GM12878 (cell line): ENCODE data around the gene CSK. TPM values are rescaled to one million over a fixed set of nuclear protein-coding genes. Genes with fewer than 3 reads are reported as not detected.
A peak's percentile ranks its signal among the peaks of the same experiment; 100 is the strongest.

Source experiments
- ATAC-seq: fragments of 200-7000 bp; cut with Tn5 transposase; 3 replicates; pipeline ENCODE4 v1.9.1; 2020; ENCODE audit warnings: mild to moderate bottlenecking, moderate library complexity
- BruUV-seq: library from RNA; stranded (reverse); fragments of 400-500 nt; replicated peaks from 2 replicates; lab custom pipeline; 2021; lab: Mats Ljungman, UMichigan
- CTCF ChIA-PET: fragments of 300-600 bp; sonication (Branson Sonifier 250); formaldehyde crosslinking; extraction: SDS; loops from one replicate; lab custom pipeline; 2021; ENCODE audit warnings: inconsistent platforms; lab: Yijun Ruan, JAX
- POLR2A ChIA-PET: fragments of 350-600 bp; formaldehyde crosslinking; extraction: SDS; loops from one replicate; lab custom pipeline; 2021; ENCODE audit warnings: inconsistent platforms; lab: Charles Lee
- RAD21 ChIA-PET: fragments of 300-600 bp; sonication (Branson Sonifier 250); formaldehyde crosslinking; loops from one replicate; lab custom pipeline; 2023; ENCODE audit warnings: antibody characterized with exemption; ENCODE audit not compliant: unreplicated experiment; lab: Charles Lee
- SMC1A ChIA-PET: fragments of 300-600 bp; sonication (Branson Sonifier 250); formaldehyde crosslinking; loops from one replicate; lab custom pipeline; 2023; ENCODE audit not compliant: unreplicated experiment, uncharacterized antibody; lab: Charles Lee
- DNase-seq: peaks from one replicate; pipeline ENCODE4 v3.0.0-alpha.2; 2011; ENCODE audit warnings: low read depth, low spot score
- FAIRE-seq: peaks from 3 replicates; lab custom pipeline; 2011; peaks lifted over from hg19 to GRCh38; lab: Jason Lieb, UNC
- H2AFZ ChIP-seq: 2 replicates; pipeline ENCODE4 v1.6.0; 2011; ENCODE audit warnings: low read depth, low read length, control low read depth; ENCODE audit not compliant: control insufficient read depth
- H3K27ac ChIP-seq: 2 replicates; pipeline ENCODE4 v1.5.1; 2011; ENCODE audit warnings: control low read depth; ENCODE audit not compliant: control insufficient read depth, insufficient read depth
- H3K27me3 ChIP-seq, 2 experiments: replicated peaks in 1 of 2; 2 replicates each; pipeline versions ENCODE4 v1.6.0 to v1.6.1; 2011; ENCODE audit warnings: low read length in 1 of 2; ENCODE audit not compliant: control insufficient read depth in 2 of 2, insufficient read depth in 2 of 2
- H3K36me3 ChIP-seq, 2 experiments: 2 replicates each; pipeline ENCODE4 v1.5.1; 2011; ENCODE audit warnings: low read length in 1 of 2; ENCODE audit not compliant: control insufficient read depth in 2 of 2, insufficient read depth in 2 of 2
- H3K4me1 ChIP-seq: 2 replicates; pipeline ENCODE4 v1.6.1; 2011; ENCODE audit warnings: mild to moderate bottlenecking, low read length, moderate library complexity, mixed read lengths; ENCODE audit not compliant: control insufficient read depth, insufficient read depth
- H3K4me2 ChIP-seq: 2 replicates; pipeline ENCODE4 v1.6.0; 2011; ENCODE audit warnings: control low read depth; ENCODE audit not compliant: control insufficient read depth, insufficient read depth
- H3K4me3 ChIP-seq: fragments of 200-600 bp; sonication (generic); 2 replicates; pipeline ENCODE4 v1.5.1; 2016
- H3K79me2 ChIP-seq: 2 replicates; pipeline ENCODE4 v1.6.0; 2011; ENCODE audit warnings: low read length; ENCODE audit not compliant: control insufficient read depth, insufficient read depth
- H3K9ac ChIP-seq: 2 replicates; pipeline ENCODE4 v1.8.0; 2011; ENCODE audit warnings: low read length, control low read depth, mixed read lengths; ENCODE audit not compliant: control insufficient read depth, insufficient read depth
- H3K9me3 ChIP-seq: replicated peaks from 3 replicates; pipeline ENCODE4 v1.5.1; 2011; ENCODE audit warnings: mild to moderate bottlenecking, low read length; ENCODE audit not compliant: control insufficient read depth, insufficient read depth
- H4K20me1 ChIP-seq: 2 replicates; pipeline ENCODE4 v1.6.0; 2011; ENCODE audit not compliant: control insufficient read depth, insufficient read depth
- CBFB ChIP-seq: IDR thresholded peaks from 2 replicates; pipeline ENCODE4 v1.6.1; 2016; ENCODE audit warnings: antibody characterized with exemption, low read depth
- FOS ChIP-seq: IDR thresholded peaks from 3 replicates; pipeline ENCODE4 v1.6.1; 2011; ENCODE audit warnings: borderline replicate concordance; ENCODE audit not compliant: insufficient read length; ENCODE audit errors: extremely low read depth
- GABPA ChIP-seq: IDR thresholded peaks from 2 replicates; pipeline ENCODE4 v1.6.1; 2014; ENCODE audit warnings: antibody characterized with exemption, low read depth, mild to moderate bottlenecking, inconsistent platforms
- HDAC2 ChIP-seq: fragments of 200-600 bp; sonication (generic); IDR thresholded peaks from 2 replicates; pipeline ENCODE4 v1.6.1; 2017
- NBN ChIP-seq: fragments of 450-650 bp; IDR thresholded peaks from 2 replicates; pipeline ENCODE4 v1.6.1; 2016
- NFYB ChIP-seq: IDR thresholded peaks from 2 replicates; pipeline ENCODE4 v1.6.1; 2011; ENCODE audit warnings: low read depth, mild to moderate bottlenecking, low read length, improper control_type of control experiment, moderate library complexity; ENCODE audit not compliant: insufficient read depth
- PML ChIP-seq: IDR thresholded peaks from 2 replicates; pipeline ENCODE4 v1.6.1; 2012; ENCODE audit warnings: low read length, inconsistent platforms
- POLR2AphosphoS2 ChIP-seq: IDR thresholded peaks from 2 replicates; pipeline ENCODE4 v1.6.1; 2011; ENCODE audit warnings: low read depth, mild to moderate bottlenecking, low read length, improper control_type of control experiment, moderate library complexity
- RB1 ChIP-seq: fragments of 450-650 bp; formaldehyde crosslinking; IDR thresholded peaks from 2 replicates; pipeline ENCODE4 v1.6.1; 2017; ENCODE audit warnings: mild to moderate bottlenecking, borderline replicate concordance
- SPI1 ChIP-seq: IDR thresholded peaks from 2 replicates; pipeline ENCODE4 v1.6.1; 2011; ENCODE audit warnings: low read depth, mild to moderate bottlenecking, low read length, moderate library complexity, borderline replicate concordance; ENCODE audit not compliant: insufficient read depth
- TCF7 ChIP-seq: IDR thresholded peaks from 2 replicates; pipeline ENCODE4 v1.6.1; 2014; ENCODE audit warnings: antibody characterized with exemption, borderline replicate concordance
- YBX1 ChIP-seq: fragments of 450-650 bp; IDR thresholded peaks from 2 replicates; pipeline ENCODE4 v1.6.1; 2016; ENCODE audit warnings: antibody characterized with exemption
- YY1 ChIP-seq: IDR thresholded peaks from 2 replicates; pipeline ENCODE4 v1.6.1; 2011; ENCODE audit warnings: low read depth, mild to moderate bottlenecking, low read length
- ZNF207 ChIP-seq: fragments of 450-650 bp; IDR thresholded peaks from 2 replicates; pipeline ENCODE4 v1.6.1; 2014; ENCODE audit warnings: antibody characterized with exemption, mild to moderate bottlenecking, borderline replicate concordance
- WGBS: methylation state at CpG from one replicate; pipeline ENCODE4 v1.1.6; 2016; ENCODE audit warnings: low lambda C conversion rate; ENCODE audit not compliant: insufficient replicate concordance, insufficient coverage; ENCODE audit errors: missing lambda C conversion rate; 5-methylcytosine and 5-hydroxymethylcytosine counted together
- in situ Hi-C: fragments of 300-500 bp; cut with MboI; formaldehyde crosslinking; loops from 9 replicates; pipeline ENCODE4 v1.14.3; 2018; ENCODE audit warnings: mixed read lengths
- intact Hi-C: fragments of 100-400 bp; cut with micrococcal nuclease; formaldehyde crosslinking; loops from one replicate; pipeline ENCODE4 v1.14.2; 2022; ENCODE audit not compliant: unreplicated experiment
- polyA plus RNA-seq, 11 experiments: library from polyadenylated mRNA; depleted of rRNA in 4 of 11; unstranded in 6 of 11; stranded (reverse) in 5 of 11; fragments of >200 nt; fragmentation: Nextera tagmentation in 4 of 11; fragmentation: Illumina TruSeq in 1 of 11; extraction: Ambion mirVana in 4 of 11; extraction: Trizol in 1 of 11; gene quantifications; 1 replicate in 1 of 11; 2 replicates in 10 of 11; pipeline versions ENCODE4 v1.2.1 to v1.2.3, GENCODE V29; 2011 to 2016; ENCODE audit warnings: inconsistent platforms in 2 of 11, missing spikeins in 2 of 11, low read depth in 1 of 11
- total RNA-seq, 4 experiments: library from RNA; depleted of rRNA in 3 of 4; stranded (reverse); fragments of >200 nt in 3 of 4; fragmentation: Illumina TruSeq in 1 of 4; extraction: Trizol in 1 of 4; gene quantifications; 2 replicates each; pipeline versions ENCODE4 v1.2.1 to v1.2.3, GENCODE V29; 2013 to 2021
- TF ChIP-seq, protein P1 (sequence below): fragments of 450-650 bp; IDR thresholded peaks from 2 replicates; pipeline ENCODE4 v1.6.1; 2016; ENCODE audit warnings: mild to moderate bottlenecking, moderate library complexity, borderline replicate concordance
- TF ChIP-seq, protein P2 (sequence below): fragments of 450-650 bp; formaldehyde crosslinking; IDR thresholded peaks from 2 replicates; pipeline ENCODE4 v1.4.0; 2020; ENCODE audit warnings: mild to moderate bottlenecking, moderate library complexity

The CSK gene
- total and polyA plus RNA-seq, 10 of the 15 experiments (the other 5 are each of a cell fraction or from before 2014, with no cell fraction given) = 3.4 to 327 (median 75.8) TPM

DNA sequence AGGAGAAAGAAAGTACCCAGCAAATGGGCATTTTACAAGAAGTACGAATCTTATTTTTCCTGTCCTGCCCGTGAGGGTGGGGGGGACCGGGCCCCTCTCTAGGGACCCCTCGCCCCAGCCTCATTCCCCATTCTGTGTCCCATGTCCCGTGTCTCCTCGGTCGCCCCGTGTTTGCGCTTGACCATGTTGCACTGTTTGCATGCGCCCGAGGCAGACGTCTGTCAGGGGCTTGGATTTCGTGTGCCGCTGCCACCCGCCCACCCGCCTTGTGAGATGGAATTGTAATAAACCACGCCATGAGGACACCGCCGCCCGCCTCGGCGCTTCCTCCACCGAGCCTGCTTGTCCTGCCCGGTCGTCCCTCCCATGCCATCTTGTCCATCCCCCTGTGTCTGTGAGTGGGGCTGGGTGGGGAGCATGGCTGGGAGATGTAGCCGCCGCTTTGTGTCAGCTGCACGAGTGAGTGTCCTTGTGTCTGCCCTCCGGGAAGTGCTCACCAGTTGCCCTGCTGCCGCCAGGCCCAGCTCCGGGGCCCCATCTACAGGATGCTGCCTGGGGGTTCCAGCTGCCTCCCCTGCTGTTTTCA, 21.1 kb downstream of the CSK start (continued):
- TF ChIP-seq, protein P1, sequence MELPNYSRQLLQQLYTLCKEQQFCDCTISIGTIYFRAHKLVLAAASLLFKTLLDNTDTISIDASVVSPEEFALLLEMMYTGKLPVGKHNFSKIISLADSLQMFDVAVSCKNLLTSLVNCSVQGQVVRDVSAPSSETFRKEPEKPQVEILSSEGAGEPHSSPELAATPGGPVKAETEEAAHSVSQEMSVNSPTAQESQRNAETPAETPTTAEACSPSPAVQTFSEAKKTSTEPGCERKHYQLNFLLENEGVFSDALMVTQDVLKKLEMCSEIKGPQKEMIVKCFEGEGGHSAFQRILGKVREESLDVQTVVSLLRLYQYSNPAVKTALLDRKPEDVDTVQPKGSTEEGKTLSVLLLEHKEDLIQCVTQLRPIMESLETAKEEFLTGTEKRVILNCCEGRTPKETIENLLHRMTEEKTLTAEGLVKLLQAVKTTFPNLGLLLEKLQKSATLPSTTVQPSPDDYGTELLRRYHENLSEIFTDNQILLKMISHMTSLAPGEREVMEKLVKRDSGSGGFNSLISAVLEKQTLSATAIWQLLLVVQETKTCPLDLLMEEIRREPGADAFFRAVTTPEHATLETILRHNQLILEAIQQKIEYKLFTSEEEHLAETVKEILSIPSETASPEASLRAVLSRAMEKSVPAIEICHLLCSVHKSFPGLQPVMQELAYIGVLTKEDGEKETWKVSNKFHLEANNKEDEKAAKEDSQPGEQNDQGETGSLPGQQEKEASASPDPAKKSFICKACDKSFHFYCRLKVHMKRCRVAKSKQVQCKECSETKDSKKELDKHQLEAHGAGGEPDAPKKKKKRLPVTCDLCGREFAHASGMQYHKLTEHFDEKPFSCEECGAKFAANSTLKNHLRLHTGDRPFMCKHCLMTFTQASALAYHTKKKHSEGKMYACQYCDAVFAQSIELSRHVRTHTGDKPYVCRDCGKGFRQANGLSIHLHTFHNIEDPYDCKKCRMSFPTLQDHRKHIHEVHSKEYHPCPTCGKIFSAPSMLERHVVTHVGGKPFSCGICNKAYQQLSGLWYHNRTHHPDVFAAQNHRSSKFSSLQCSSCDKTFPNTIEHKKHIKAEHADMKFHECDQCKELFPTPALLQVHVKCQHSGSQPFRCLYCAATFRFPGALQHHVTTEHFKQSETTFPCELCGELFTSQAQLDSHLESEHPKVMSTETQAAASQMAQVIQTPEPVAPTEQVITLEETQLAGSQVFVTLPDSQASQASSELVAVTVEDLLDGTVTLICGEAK = no peak
- no peak for TF ChIP-seq RB1
- TF ChIP-seq HDAC2 = no peak
- TF ChIP-seq FOS = no peak
- TF ChIP-seq SPI1 = no peak
- TF ChIP-seq YY1 = no peak
- TF ChIP-seq POLR2AphosphoS2 = no peak
- TF ChIP-seq, all 136 proteins: peak for 0

DNA sequence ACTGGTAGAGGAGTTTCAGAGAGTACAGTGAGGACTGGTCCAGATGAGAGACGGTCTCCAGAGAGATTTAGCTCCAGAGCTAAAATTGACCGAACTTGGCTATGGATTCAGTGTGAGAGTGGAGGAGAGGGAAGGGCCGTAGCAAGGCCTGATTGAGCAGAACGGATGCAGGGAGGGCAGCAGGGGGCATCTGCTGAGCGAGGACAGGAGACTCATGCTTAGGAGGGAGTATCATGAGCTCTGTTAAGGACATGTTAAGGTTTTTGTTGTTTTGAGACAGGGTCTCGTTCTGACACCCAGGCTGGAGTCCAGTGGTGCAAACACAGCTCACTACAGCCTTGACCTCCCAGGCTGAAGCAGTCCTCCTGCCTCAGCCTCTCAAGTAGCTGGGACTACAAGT, 23.1 kb downstream of the CSK start:
- ChIA-PET SMC1A (interaction anchor here (1.0 to 2.2 kb wide), 5 partner anchors 11 to 96 kb away, joined by 3 to 11 read pairs (median 4); no protein-coding TSS in a partner anchor), CTCF (interaction anchor here (0.8 to 2.4 kb wide), 9 partner anchors 11 to 188 kb away, joined by 3 to 15 read pairs (median 4); no protein-coding TSS in a partner anchor), RAD21 (interaction anchor here (1.2 to 3.9 kb wide), 3 partner anchors 34 to 145 kb away, joined by 4 to 28 read pairs (median 4); no protein-coding TSS in a partner anchor), POLR2A (interaction anchor here (0.5 to 0.7 kb wide), 2 partner anchors 157 to 167 kb away, joined by 4 to 6 read pairs; no protein-coding TSS in a partner anchor)
- H3K4me3 ChIP-seq = no peak overlapping the region
- WGBS = 88% methylated on average over 6 of the region's 6 CpGs
- H3K36me3 ChIP-seq = peaks cover 36 to 38% of the 10 kb centered on the region in 2 experiments
- no peaks in the 10 kb centered on the region; the same call in 1 of the 2 replicates for H4K20me1 ChIP-seq
- no peaks in the 10 kb centered on the region for H3K9me3 ChIP-seq
- no peak overlapping the region for H3K4me2 ChIP-seq
- H2AFZ ChIP-seq = no peak overlapping the region
- H3K27ac ChIP-seq = no peak overlapping the region
- H3K27me3 ChIP-seq = no peaks in the 10 kb centered on the region
- DNase-seq (no peak), FAIRE-seq (no peak), ATAC-seq (no peak)
- H3K79me2 ChIP-seq = peaks cover under 1% of the 10 kb centered on the region
- in situ Hi-C loops (no loop called here), intact Hi-C loops (loop anchor here (5.0 kb wide), 1 partner anchor 37 kb away; the partner anchor contains the start of gene ULK3)
- no peak overlapping the region for H3K9ac ChIP-seq
- H3K4me1 ChIP-seq = peaks cover 6% of the 10 kb centered on the region
- BruUV-seq = no TSS peak
- peak; percentile 41; the same call in 1 of the 2 replicates for TF ChIP-seq PML
- TF ChIP-seq GABPA = no peak
- no peak for TF ChIP-seq NBN
- TF ChIP-seq TCF7 = no peak
- TF ChIP-seq CBFB = no peak
- no peak for TF ChIP-seq YBX1
- TF ChIP-seq, protein P2, sequence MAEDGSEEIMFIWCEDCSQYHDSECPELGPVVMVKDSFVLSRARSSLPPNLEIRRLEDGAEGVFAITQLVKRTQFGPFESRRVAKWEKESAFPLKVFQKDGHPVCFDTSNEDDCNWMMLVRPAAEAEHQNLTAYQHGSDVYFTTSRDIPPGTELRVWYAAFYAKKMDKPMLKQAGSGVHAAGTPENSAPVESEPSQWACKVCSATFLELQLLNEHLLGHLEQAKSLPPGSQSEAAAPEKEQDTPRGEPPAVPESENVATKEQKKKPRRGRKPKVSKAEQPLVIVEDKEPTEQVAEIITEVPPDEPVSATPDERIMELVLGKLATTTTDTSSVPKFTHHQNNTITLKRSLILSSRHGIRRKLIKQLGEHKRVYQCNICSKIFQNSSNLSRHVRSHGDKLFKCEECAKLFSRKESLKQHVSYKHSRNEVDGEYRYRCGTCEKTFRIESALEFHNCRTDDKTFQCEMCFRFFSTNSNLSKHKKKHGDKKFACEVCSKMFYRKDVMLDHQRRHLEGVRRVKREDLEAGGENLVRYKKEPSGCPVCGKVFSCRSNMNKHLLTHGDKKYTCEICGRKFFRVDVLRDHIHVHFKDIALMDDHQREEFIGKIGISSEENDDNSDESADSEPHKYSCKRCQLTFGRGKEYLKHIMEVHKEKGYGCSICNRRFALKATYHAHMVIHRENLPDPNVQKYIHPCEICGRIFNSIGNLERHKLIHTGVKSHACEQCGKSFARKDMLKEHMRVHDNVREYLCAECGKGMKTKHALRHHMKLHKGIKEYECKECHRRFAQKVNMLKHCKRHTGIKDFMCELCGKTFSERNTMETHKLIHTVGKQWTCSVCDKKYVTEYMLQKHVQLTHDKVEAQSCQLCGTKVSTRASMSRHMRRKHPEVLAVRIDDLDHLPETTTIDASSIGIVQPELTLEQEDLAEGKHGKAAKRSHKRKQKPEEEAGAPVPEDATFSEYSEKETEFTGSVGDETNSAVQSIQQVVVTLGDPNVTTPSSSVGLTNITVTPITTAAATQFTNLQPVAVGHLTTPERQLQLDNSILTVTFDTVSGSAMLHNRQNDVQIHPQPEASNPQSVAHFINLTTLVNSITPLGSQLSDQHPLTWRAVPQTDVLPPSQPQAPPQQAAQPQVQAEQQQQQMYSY (CRISPR knock-in tag) = no peak
- TF ChIP-seq NFYB = no peak
- no peak for TF ChIP-seq YY1
- TF ChIP-seq ZNF207 = no peak
